Stomach (tissue), 9 donors: ENCODE results near the gene SIRPA. TPM values are rescaled to one million over a fixed set of nuclear protein-coding genes. Genes with fewer than 3 reads are reported as not detected.
"Not testable (repeated sequence)": the region's sequence is repeated elsewhere in the genome, so short reads cannot be mapped to it uniquely, and the experiment has no call there.

ENCODE experiments used
- DNase-seq, 2 donors: peaks; one replicate each; pipeline versions ENCODE4 v3.0.0 to v3.0.0-alpha.2; 2013 to 2019
- H3K27ac ChIP-seq, 5 donors: fragments of 200-600 bp in 4 of 5; sonication (generic) in 4 of 5; one replicate each; pipeline ENCODE4 v1.5.1; 2013 to 2019; ENCODE audit warnings: mild to moderate bottlenecking in 1 of 5, moderate library complexity in 1 of 5
- H3K27me3 ChIP-seq, 3 donors: fragments of 200-600 bp; sonication (generic); one replicate each; pipeline ENCODE4 v1.5.1; 2017 to 2019; ENCODE audit warnings: mixed run types in 1 of 3
- H3K36me3 ChIP-seq, 4 donors: fragments of 200-600 bp; sonication (generic); 1 replicate in 3 of 4; 2 replicates in 1 of 4; pipeline ENCODE4 v1.5.1; 2016 to 2019
- H3K4me1 ChIP-seq, 4 donors: fragments of 200-600 bp; sonication (generic); one replicate each; pipeline ENCODE4 v1.5.1; 2016 to 2019
- H3K4me3 ChIP-seq, 4 donors: fragments of 200-600 bp; sonication (generic) in 3 of 4; one replicate each; pipeline ENCODE4 v1.5.1; 2016 to 2019; ENCODE audit warnings: mild to moderate bottlenecking in 1 of 4
- H3K9me3 ChIP-seq, 4 donors: fragments of 200-600 bp; sonication (generic); one replicate each; pipeline ENCODE4 v1.5.1; 2016 to 2019
- CTCF ChIP-seq, 7 experiments: fragments of 450-650 bp in 4 of 7; fragments of 200-600 bp in 3 of 7; sonication (generic) in 3 of 7; IDR thresholded peaks; one replicate each; pipeline ENCODE4 v1.5.1; 2016 to 2019; ENCODE audit warnings: antibody characterized with exemption in 7 of 7, control low read depth in 2 of 7, mild to moderate bottlenecking in 1 of 7
- EP300 ChIP-seq: sonication (generic); formaldehyde crosslinking; IDR thresholded peaks from one replicate; pipeline ENCODE4 v1.6.1; 2017; ENCODE audit warnings: antibody characterized with exemption
- POLR2A ChIP-seq, 4 donors: fragments of 450-650 bp; IDR thresholded peaks; one replicate each; pipeline ENCODE4 v1.6.1; 2016; ENCODE audit warnings: antibody characterized with exemption in 4 of 4, control low read depth in 2 of 4, mild to moderate bottlenecking in 1 of 4, moderate library complexity in 1 of 4
- POLR2AphosphoS5 ChIP-seq, 3 donors: sonication (generic); formaldehyde crosslinking; IDR thresholded peaks; one replicate each; pipeline ENCODE4 v1.6.1; 2016; ENCODE audit warnings: antibody characterized with exemption in 3 of 3
- WGBS, 5 donors: extraction: QIAGEN DNeasy Blood & Tissue Kit in 3 of 5; methylation state at CpG; one replicate each; pipeline versions ENCODE4 v1.1.5 to v1.1.7; 2013 to 2018; 5-methylcytosine and 5-hydroxymethylcytosine counted together
- intact Hi-C: fragments of 100-400 bp; cut with DNase I; formaldehyde crosslinking; loops from one replicate; pipeline ENCODE4 v1.15.1; 2023; ENCODE audit warnings: low total_unique reads
- polyA plus RNA-seq, 3 donors: library from polyadenylated mRNA; stranded (reverse); fragments of 200-250 nt; gene quantifications; one replicate each; pipeline ENCODE4 v1.2.3, GENCODE V29; 2013
- total RNA-seq, 5 donors: library from RNA; depleted of rRNA; stranded (reverse); fragments of >200 nt; gene quantifications; one replicate each; pipeline versions ENCODE4 v1.1.0 to v1.2.3, GENCODE V29; 2014 to 2016
- donor health status: healthy with polysubstance abuse.
- donor health status: Bipolar disorder and iron deficiency.
- donor health status: healthy.

Gene SIRPA
- total and polyA plus RNA-seq, 8 donors: 0.29 to 35.5 (median 7.8) TPM

- intact Hi-C loops: no loop called here
- Histone ChIP-seq H3K36me3 (peaks cover 8 to 39% (median 26%) of the 10 kb centered on the region in 4 donors), H3K9me3 (no peaks in the 10 kb centered on the region), H3K27ac (no peak overlapping the region), H3K27me3 (no peaks in the 10 kb centered on the region), H3K4me1 (peaks cover 0 to 2% (median 0%) of the 10 kb centered on the region in 4 donors), H3K4me3 (no peak overlapping the region)
- TF ChIP-seq CTCF (IDR thresholded peaks at IDR 0.05) (no peak), POLR2AphosphoS5 (IDR thresholded peaks at IDR 0.05) (no peak), EP300 (no peak), POLR2A (IDR thresholded peaks at IDR 0.05) (no peak)
- no peak for DNase-seq
- 64 to 79% (median 73%) methylated on average over 8 of the region's 8 CpGs for WGBS, 5 donors
These were observed 17.4 kb downstream of the SIRPA start for GRCh38 chr20:1912646-1913045.

- H3K4me3 ChIP-seq, DNase-seq, H3K9me3 ChIP-seq, H3K27me3 ChIP-seq, H3K27ac ChIP-seq, intact Hi-C loops: not testable (repeated sequence)
- Histone ChIP-seq H3K4me1 (peaks cover 0 to 12% (median 4%) of the 10 kb centered on the region in 4 donors), H3K36me3 (peaks cover 8 to 56% (median 41%) of the 10 kb centered on the region in 4 donors)
- WGBS, 5 donors: 51 to 92% (median 86%) methylated on average over 3 to 12 of the region's 12 CpGs
These were observed 20.0 kb downstream of the SIRPA start for GRCh38 chr20:1915233-1915632.

- intact Hi-C loops: no loop called here
- Histone ChIP-seq H3K27me3 (no peaks in the 10 kb centered on the region), H3K9me3 (no peaks in the 10 kb centered on the region), H3K36me3 (peaks cover 8 to 56% (median 44%) of the 10 kb centered on the region in 4 donors), H3K4me3 (no peak overlapping the region), H3K4me1 (peaks cover 0 to 17% (median 6%) of the 10 kb centered on the region in 4 donors), H3K27ac (no peak overlapping the region)
- TF ChIP-seq POLR2AphosphoS5 (IDR thresholded peaks at IDR 0.05) (no peak), POLR2A (IDR thresholded peaks at IDR 0.05) (no peak), CTCF (IDR thresholded peaks at IDR 0.05) (no peak), EP300 (no peak)
- 88 to 94% (median 90%) methylated on average over 3 of the region's 3 CpGs for WGBS, 5 donors
- no peak for DNase-seq
These were observed 20.5 kb downstream of the SIRPA start for GRCh38 chr20:1915725-1916124.

GRCh38 chr20:1917786-1918185 lies 22.6 kb downstream of the SIRPA start:
- H3K27me3 ChIP-seq: no peaks in the 10 kb centered on the region
- no peak for DNase-seq
- peaks cover 0 to 20% (median 6%) of the 10 kb centered on the region in 4 donors for H3K4me1 ChIP-seq
- TF ChIP-seq EP300: no peak
- no peak for TF ChIP-seq CTCF (IDR thresholded peaks at IDR 0.05)
- no peak for TF ChIP-seq POLR2A (IDR thresholded peaks at IDR 0.05)
- no peak for TF ChIP-seq POLR2AphosphoS5 (IDR thresholded peaks at IDR 0.05)
- no peaks in the 10 kb centered on the region for H3K9me3 ChIP-seq
- H3K36me3 ChIP-seq: peaks cover 8 to 59% (median 48%) of the 10 kb centered on the region in 4 donors
- H3K27ac ChIP-seq: no peak overlapping the region
- H3K4me3 ChIP-seq: no peak overlapping the region
- intact Hi-C loops: no loop called here
- 93 to 100% (median 97%) methylated on average over 1 of the region's 1 CpG for WGBS, 5 donors

GRCh38 chr20:1918491-1919165 lies 23.4 kb downstream of the SIRPA start:
- intact Hi-C loops: no loop called here
- no peaks in the 10 kb centered on the region for H3K9me3 ChIP-seq
- no peak for DNase-seq
- H3K36me3 ChIP-seq: peaks cover 8 to 65% (median 53%) of the 10 kb centered on the region in 4 donors
- TF ChIP-seq POLR2AphosphoS5 (IDR thresholded peaks at IDR 0.05) (no peak), CTCF (IDR thresholded peaks at IDR 0.05) (no peak), EP300 (no peak), POLR2A (IDR thresholded peaks at IDR 0.05) (no peak)
- H3K27ac ChIP-seq: no peak overlapping the region
- WGBS, 5 donors: 81 to 91% (median 89%) methylated on average over 6 to 12 of the region's 12 CpGs
- H3K4me3 ChIP-seq: no peak overlapping the region
- peaks cover 0 to 20% (median 6%) of the 10 kb centered on the region in 4 donors for H3K4me1 ChIP-seq
- H3K27me3 ChIP-seq: no peaks in the 10 kb centered on the region
